HFFc6 (cell line): ENCODE results near the gene MYEOV. TPM values are rescaled to one million over a fixed set of nuclear protein-coding genes. Genes with fewer than 3 reads are reported as not detected.

Experiments
- DNase-seq: peaks from one replicate; pipeline ENCODE4 v3.0.0-alpha.2; 2018
- H3K27ac Mint-ChIP-seq: 2 replicates; pipeline ENCODE4 v1.8.0; 2020; ENCODE audit warnings: mild to moderate bottlenecking, mixed read lengths
- H3K27me3 Mint-ChIP-seq: 2 replicates; pipeline ENCODE4 v1.8.0; 2021; ENCODE audit warnings: mild to moderate bottlenecking, moderate library complexity, mixed read lengths; ENCODE audit not compliant: insufficient read depth
- H3K36me3 Mint-ChIP-seq: 2 replicates; pipeline ENCODE4 v1.8.0; 2021; ENCODE audit warnings: low read depth, mixed read lengths
- H3K4me1 Mint-ChIP-seq: 2 replicates; pipeline ENCODE4 v1.8.0; 2020; ENCODE audit warnings: low read depth, mixed read lengths
- H3K4me3 Mint-ChIP-seq: 2 replicates; pipeline ENCODE4 v1.8.0; 2020; ENCODE audit warnings: mild to moderate bottlenecking, moderate library complexity, mixed read lengths
- H3K9me3 Mint-ChIP-seq: 2 replicates; pipeline ENCODE4 v1.8.0; 2020; ENCODE audit warnings: mild to moderate bottlenecking, mixed read lengths
- CTCF ChIP-seq: fragments of 200-600 bp; sonication (generic); IDR thresholded peaks from 2 replicates; pipeline ENCODE4 v1.5.0; 2021; ENCODE audit warnings: antibody characterized with exemption, mild to moderate bottlenecking
- total RNA-seq, 6 experiments: library from RNA; stranded (reverse); fragmentation: NEBNext Ultra II Directional; extraction: Animal tissue kit (Norgen Biotek cat#: 25700); gene quantifications; 2 replicates in 1 of 6; 3 replicates in 5 of 6; pipeline ENCODE4 v1.2.3, GENCODE V29; 2021

The MYEOV gene
- total RNA-seq, 6 experiments from 2014 or later: 55.5 to 93.3 (median 79.9) TPM

DNA sequence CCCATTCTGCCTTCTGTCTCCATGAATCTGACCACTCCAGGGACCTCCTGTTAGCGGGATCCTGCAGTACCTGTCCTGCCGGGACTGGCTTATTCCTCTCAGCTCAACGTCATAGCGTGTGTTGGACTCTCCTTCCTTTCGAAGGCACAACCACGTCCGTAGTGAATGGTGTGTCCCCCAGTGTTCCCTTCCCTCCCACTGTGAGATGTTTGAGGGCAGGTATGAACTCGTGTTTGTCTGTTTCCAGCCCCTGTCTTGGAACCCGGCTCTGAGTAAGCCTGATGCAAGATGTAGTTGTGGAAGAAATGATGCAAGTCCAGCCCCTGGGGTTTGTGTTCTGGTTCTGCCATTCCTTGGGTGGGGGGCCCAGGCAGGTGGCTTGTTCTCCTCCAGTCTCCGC is 10.5 kb upstream of the MYEOV start:
- peaks cover 4% of the 10 kb centered on the region; the same call in 1 of the 2 replicates for H3K9me3 Mint-ChIP-seq
- no peak for TF ChIP-seq CTCF
- no peak overlapping the region for H3K4me3 Mint-ChIP-seq
- no peak for DNase-seq
- H3K4me1 Mint-ChIP-seq: no peaks in the 10 kb centered on the region
- 0 out of 2 replicates have a peak, but pooled peaks cover 5% of the 10 kb centered on the region for H3K36me3 Mint-ChIP-seq
- H3K27ac Mint-ChIP-seq: no peak overlapping the region; the same call in 1 of the 2 replicates
- peaks cover 3% of the 10 kb centered on the region for H3K27me3 Mint-ChIP-seq

DNA sequence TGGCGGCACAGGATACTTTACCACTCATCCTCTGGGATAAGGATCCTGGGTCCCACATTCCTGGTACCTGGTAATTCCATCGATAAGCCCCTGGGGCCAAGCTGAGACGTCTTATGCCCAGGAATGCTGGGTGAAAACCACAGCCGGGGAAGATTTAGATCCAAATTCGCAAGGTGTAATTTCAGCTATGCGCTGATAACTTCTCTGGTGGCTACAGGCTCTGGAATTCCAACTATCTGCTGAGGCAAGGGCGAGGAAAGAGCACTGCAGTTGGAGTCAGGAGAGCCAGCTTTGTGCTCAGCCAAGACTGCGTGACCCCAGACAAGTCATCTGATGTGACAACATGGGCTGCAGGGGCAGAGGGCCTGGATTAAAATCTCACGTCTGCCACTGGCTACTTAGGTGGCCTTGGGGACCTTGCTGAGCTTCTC is 9.9 kb upstream of the MYEOV start:
- Mint-ChIP-seq H3K27ac (no peak overlapping the region), H3K36me3 (0 out of 2 replicates have a peak, but pooled peaks cover 5% of the 10 kb centered on the region), H3K9me3 (peaks cover 4% of the 10 kb centered on the region; the same call in 1 of the 2 replicates), H3K4me3 (no peak overlapping the region), H3K27me3 (peaks cover 3% of the 10 kb centered on the region), H3K4me1 (no peaks in the 10 kb centered on the region)
- no peak for TF ChIP-seq CTCF
- no peak for DNase-seq

DNA sequence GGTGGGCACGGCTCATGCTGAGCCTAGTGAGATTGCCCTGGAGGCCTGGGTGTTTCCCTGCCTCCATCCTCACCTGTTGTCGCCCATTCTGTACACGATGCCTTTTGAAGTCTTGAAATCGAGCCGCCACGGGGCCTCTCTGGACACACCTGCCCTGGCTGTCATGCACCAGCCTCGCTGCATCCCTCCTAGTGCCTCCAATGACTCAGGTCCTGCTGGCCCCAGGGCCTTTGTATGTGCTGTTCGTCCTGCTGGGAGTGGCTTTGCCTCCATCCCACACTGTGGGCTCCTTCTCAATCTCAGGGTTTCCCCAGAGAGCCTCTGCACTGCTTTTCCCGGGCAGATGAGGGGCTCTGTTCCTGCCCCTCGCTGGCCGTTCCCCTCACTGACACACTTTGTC is 8.9 kb upstream of the MYEOV start:
- Mint-ChIP-seq H3K27ac (no peak overlapping the region), H3K9me3 (peaks cover 4% of the 10 kb centered on the region; the same call in 1 of the 2 replicates)
- TF ChIP-seq CTCF: no peak

GRCh38 chr11:69285766-69286165 is 8.2 kb upstream of the MYEOV start:
- Mint-ChIP-seq H3K4me1 (no peaks in the 10 kb centered on the region), H3K9me3 (peaks cover 4% of the 10 kb centered on the region; the same call in 1 of the 2 replicates), H3K4me3 (no peak overlapping the region), H3K27ac (no peak overlapping the region), H3K27me3 (peaks cover 3% of the 10 kb centered on the region), H3K36me3 (0 out of 2 replicates have a peak, but pooled peaks cover 5% of the 10 kb centered on the region)
- no peak for TF ChIP-seq CTCF
- no peak for DNase-seq

More for the DNA sequence above, 8.9 kb upstream of the MYEOV start:
- H3K27me3 Mint-ChIP-seq: peaks cover 3% of the 10 kb centered on the region
- no peak for DNase-seq
- 0 out of 2 replicates have a peak, but pooled peaks cover 5% of the 10 kb centered on the region for H3K36me3 Mint-ChIP-seq
- no peak overlapping the region for H3K4me3 Mint-ChIP-seq
- H3K4me1 Mint-ChIP-seq: no peaks in the 10 kb centered on the region

- 0 out of 2 replicates have a peak, but pooled peaks cover 5% of the 10 kb centered on the region for H3K36me3 Mint-ChIP-seq
- no peak overlapping the region for H3K4me3 Mint-ChIP-seq
- peaks cover 3% of the 10 kb centered on the region for H3K27me3 Mint-ChIP-seq
- peaks cover 4% of the 10 kb centered on the region; the same call in 1 of the 2 replicates for H3K9me3 Mint-ChIP-seq
- H3K4me1 Mint-ChIP-seq: no peaks in the 10 kb centered on the region
- H3K27ac Mint-ChIP-seq: no peak overlapping the region
- TF ChIP-seq CTCF: no peak
- DNase-seq: no peak
Observed at GRCh38 chr11:69286374-69287371, 7.3 kb upstream of the MYEOV start.
